ENCODE results near the gene TMEM163.

TMEM163 gene

DNA sequence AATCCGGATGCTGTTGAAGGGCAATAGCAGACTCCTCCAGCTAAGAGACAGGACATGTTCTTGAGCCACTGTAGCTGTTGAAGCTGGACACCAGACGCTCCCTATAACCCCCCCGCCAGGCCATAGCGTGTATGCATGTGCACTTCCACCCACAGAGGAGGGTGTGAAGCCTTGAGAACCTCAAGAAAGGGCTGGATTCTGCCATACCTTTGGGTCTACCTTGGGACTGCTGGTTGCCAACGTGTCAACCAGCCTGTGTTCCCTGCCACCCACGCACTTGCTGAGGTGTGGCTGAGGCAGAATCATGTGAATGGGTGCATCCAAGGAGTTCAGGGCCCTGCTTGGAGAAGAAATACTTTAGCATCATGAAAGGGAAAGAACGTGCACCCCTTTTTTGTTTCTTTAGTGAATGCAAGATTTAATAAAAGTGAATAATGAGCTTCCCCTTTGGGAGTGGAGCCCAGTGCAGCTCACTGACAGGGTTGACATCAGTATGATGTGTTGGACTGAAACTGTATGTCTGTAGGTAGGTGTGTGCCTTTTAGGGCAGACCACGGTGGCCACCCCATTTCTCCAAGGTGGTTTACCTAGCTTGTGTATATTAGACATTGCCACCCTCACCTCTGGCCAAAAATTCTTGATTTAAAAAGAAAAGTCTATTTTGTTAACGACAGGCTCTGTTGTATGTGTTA is 266.6 kb downstream of the TMEM163 start:
- no peak for DNase-seq

DNA sequence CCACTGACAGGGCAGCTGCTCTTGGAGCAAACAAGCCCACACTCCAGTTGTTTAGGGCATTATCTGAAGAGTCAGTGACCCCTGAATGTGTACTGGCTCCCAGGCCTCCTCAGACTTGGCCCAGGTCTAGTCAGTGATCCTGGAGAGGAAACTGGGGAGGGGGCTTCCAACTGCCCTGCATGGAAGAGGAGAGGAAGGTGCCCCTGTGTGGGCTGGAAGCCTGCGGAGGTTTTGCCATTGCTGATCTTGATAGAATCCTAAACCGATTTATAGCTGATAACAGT is 267.5 kb downstream of the TMEM163 start:
- no peak for DNase-seq

DNA sequence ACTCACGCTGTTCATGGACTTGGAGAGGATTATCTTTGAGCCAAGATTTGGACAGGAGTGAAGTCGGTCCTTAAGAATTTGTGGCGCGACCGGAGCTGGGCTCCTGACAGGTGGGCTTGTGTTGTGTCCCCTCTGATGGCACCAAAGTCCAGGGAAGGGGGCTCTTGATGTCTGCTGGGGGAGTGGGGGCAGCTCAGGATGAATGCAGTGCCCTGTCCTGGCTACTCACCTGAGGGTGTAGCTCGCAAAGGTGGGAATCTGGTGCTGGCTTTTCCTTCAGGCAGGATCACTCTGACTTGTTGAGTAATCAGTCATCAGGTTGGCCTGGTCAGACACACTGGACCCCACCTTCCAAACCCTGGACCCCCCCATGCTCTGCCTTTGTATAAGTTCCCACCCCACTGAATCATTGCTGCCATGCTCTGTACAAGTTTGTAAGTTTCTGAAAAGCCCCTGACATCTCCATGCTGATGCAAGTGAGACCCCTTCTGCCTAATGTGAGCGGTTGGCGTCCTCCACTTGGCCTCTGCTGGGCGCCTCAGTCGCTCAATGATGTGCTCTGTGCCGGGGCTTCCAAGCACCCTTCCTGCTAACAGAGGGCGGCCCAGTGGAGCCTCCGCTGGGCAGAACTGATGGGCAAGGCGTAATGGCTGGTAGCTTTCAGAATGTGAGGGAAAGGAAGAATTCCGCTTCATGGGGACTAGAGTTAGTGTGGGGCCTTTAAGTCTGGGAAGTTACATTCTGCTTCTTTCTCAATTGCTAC is 268.9 kb downstream of the TMEM163 start:
- DNase-seq = no peak

DNA sequence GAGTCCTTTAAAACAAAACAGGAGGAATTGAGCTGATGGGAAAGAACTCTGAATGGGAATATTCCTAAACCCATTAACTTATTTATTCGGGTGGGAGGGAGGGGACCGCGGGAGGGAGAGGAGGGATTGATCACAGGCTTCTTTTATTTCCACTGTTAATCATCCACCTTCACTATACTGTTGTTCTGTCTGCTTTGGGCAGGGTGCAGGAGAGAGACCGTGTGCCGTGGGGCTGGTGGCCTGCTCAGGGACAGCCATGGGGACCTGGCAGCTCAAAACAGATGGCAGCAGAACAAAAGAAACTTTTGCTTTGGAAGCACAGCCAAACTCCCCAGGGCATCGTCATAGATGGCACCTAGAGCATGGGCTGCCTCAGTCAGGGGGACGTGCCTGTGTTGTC is 269.6 kb downstream of the TMEM163 start:
- DNase-seq = no peak

DNA sequence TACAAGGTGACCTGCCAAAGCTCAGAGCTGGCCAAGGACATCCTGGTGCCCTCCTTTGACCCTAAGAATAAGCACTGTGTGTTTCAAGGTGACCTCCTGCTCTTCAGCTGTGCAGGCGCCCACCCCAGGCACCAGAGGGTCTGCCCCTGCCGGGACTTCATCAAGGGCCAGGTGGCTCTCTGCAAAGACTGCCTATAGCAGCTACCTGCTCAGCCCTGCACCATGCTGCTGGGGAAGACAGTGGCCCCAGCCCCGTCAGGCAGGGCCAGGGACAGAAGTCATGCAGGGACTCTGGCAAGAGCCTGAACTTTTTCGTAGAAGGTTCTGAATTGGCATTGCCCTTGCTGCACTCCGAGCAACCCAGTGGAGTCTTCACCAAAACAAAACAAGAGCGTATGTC is 270.1 kb downstream of the TMEM163 start:
- no peak for DNase-seq

DNA sequence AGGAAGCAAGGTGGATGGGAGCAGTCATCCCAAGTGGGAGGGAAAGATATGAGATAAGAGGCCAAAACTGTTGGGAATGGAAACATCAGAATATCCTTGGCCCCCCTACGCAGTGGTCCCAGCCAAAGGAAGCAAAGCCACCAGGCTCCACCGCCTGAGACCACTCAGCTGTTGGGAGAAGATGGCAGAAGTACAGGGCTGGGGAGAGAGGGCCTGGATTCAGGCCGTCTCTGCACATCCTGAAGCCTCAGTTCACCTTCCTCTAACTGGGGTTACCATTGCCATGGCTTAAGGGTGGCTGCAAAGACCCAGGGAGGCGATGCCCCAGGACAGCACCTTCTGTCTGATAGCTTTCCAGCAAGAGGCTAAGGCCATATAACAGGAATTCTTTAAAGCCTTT is 271.1 kb downstream of the TMEM163 start:
- no peak for DNase-seq

DNA sequence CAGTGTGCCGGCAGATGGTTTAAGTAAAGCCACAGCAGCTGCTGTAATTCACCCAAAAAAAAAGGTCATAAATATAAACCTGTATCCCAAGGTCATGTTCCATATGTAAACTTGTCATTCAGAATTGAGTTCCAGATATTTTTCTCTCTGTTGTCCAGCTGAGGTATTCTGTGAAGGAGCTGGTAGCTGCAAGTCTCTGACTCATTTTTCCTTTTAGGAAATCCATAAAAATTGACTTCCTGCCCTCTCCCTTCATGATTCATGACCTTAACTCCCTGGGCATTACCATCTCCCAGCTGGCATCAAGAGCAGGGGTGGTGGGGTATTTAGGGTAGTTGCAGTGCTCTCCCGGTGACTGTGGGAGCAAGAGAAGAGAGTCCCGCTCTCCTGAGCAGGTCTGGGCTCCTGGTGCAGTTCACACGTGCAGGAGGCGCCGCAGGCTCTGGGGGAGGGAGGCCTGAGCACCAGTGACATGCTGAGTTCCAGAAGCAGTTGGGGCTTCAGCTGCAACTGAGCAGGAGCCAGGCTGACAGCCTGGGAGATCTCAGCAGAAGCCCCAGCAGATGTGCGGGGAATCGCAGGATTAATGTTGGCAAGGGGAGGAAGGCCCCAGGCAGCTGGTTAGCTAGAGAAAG is 272.3 kb downstream of the TMEM163 start:
- peak; percentile 79 for DNase-seq

DNA sequence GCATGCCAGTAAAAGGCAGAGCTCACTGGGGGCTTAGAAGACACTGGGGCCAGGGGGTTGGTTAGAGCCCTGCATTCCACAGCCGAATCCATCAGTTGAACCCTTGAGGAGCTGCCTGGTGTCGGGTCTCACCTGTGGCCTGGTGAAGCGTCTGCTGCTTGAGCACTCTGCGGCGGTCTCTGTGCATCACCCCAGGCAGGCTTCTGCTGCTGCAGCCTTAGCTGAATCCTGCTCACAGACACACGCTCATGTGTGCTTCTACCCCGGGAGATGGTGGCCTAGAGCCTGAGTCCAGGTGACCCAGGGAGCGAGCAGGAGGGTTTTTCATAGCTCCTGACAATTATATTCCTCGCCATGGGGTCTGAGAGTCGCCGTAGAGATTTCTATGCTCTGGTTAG is 272.8 kb downstream of the TMEM163 start:
- DNase-seq = no peak

DNA sequence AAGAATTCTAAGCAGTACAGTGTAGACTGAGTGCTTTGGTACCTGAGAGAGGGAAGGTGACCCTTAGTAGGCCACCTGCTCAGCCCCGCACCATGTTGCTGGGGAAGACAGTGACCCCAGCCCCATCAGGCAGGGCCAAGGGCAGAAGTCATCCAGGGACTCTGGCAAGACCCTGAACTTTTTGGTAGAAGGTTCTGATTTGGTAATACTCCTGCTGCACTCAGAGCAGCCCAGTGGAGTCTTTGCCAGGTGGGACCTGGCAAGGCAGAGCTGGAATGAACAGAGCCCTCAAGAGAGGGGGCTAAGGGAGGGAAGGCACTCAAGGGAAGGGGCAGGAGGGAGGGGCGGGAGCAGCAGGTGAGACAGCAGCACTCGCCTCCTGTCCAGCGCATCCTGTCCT is 273.7 kb downstream of the TMEM163 start:
- DNase-seq = no peak

DNA sequence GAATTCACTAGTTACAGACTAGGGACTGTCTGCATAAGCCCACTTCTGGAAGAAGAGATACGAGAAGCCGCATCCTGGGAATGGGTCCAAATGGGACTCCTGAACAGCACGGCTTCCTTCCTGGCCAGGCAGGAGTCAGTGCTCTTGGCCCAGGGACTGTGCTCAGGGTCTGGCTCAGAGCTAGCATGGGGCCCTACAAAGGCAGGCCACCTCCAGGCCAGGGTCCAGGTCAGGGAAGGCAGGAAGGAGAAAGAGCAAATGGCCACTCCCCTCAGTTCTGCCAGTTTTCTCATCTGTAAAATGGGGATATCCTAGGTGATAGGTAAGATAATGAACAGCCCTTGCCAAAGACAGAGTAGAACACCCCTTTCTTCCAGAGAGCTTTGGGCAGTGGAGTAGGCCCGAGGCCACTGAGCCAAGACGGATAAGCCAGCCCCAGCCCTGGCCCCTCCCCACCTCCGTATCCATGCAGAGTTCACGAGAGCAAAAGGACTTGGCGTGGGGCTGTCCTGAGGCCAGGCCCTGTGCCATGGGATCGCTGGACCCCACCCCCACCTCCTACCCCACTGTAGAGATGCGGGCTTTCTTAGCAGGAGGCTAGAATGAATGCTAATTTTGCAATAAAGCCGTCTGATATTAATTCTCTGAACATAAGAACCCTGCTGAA is 274.9 kb downstream of the TMEM163 start:
- DNase-seq = no peak

DNA sequence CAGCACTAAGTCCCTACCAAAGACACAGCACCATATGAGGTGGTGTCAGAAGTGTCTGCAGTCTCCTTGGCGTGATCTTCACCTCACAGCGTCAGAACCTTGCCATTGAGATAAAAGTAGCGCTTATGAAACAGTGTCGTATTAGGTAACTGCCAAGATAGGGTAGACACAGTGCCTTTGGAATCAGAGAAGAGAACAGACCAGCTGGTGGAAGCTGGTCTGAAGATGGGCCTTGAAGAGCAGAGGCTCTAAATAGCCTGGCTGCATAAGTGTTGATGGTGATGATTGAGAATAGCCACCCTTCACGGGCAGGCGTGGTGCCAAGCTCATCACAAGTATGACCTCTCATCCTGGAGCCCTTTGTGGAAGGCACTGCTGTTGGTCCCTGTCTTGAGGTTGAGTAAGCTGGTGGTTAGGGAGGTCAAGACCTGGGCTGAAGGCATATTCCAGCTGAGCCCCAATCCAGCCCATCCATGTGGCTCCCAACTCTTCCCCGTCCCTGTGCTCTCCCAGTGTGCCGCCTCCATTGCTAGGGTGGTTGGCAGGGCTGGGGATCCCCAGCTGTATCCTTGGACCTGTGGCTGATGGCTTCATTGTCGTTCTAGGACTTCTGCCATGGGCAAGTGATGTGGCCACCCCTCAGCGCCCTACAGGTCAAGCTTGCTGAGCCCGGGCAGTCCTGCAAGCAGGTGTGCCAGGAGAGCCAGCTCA is 277.5 kb downstream of the TMEM163 start:
- DNase-seq = no peak

DNA sequence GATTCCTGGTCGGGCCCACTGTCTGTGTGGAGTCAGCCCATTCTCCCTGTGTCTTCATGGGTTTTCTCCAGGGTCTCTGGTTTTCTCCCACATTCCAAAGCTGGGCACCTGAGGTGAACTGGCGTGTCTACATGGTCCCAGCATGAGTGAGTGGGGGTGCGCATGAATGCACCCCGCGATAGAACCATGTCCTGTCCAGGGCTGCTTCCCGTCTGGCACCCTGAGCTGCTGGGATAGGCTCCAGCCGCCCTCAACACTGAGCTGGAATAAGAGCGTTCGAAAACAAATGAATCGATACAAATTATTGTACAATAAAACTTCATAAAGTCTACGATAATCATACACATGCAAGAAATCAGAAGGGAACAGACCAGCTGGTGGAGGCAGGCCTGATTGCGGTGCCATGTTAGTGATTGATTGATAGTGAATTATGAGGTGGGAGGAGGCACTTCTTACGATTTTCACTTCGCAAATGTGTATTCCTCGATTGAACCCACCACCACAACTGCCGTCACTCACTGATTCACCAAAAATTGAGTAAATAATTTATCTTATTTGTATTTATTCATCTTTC is 278.4 kb downstream of the TMEM163 start:
- DNase-seq = no peak

DNA sequence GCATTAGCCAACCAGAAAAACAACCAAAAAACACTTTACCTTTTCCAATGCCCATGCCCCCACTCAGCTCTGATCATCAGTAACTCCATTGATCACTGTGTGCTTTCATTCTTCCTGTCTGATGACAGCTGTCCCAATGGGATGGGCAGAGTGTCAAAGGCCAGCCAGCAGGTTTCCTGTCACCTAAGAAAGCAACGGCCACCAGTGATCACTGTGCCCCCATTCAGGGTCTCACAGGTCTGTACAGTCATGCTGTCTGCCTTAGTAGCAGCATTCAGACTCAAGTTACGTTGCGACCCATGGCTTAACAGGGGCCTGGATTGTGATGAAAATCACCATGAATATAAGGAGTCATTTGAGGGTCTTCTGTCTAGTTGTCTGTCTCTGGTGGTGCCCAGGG is 280.4 kb downstream of the TMEM163 start:
- DNase-seq = no peak

DNA sequence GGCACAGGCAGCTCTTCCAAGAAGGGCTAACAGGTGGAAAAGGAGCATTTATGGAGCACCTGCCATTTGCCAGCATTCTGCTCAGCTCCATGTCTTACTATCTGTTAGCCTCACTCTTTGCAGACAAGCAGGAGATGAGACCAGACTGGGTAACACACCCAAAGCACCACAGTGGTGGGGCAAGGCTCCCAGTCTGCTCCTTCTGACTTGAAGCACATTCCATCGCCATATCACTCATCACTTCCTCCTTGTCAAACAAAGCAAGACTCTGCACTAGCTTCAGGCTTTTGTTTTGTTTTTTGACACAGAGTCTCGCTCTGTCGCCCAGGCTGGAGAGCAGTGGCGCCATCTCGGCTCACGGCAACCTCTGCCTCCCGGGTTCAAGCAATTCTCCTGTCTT is 282.1 kb downstream of the TMEM163 start:
- no peak for DNase-seq

DNA sequence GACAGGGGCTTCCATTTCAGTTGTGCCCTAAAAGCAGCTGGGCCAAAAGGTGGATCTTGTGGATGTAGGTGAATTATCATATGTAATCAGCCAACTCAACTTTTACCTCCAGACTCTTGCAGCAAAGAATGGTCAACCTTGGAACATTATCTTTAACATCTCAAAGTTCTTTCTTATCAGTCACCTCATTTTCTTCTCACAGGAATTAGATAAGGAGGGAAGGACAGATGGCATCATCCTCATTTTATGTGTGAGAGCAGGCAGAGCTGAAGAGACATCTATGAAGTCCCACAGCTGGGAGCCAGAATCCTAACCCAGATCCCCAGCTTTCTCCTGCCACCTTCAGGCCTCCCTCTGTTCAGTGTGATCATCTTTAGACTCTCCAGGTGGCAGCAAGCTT is 282.9 kb downstream of the TMEM163 start:
- no peak for DNase-seq

DNA sequence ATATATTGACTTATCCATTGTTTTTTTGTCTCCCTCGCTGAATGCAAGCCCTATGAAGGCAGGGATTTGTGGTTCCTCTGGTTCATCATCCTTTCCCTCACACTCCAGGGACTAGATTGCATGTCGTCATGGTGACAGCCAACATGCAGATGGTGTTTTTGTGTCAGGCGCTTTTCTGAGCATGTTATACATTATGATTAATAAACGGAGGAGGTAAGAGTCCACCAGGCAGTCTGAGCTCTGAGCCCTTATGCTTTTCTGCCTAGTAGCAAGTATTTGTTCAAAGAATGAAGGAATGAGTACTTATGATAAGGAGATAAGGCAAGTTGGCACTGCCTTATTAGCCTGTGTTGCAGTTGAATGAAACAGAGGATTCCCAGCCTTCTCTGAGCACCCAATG is 283.3 kb downstream of the TMEM163 start:
- DNase-seq = no peak

DNA sequence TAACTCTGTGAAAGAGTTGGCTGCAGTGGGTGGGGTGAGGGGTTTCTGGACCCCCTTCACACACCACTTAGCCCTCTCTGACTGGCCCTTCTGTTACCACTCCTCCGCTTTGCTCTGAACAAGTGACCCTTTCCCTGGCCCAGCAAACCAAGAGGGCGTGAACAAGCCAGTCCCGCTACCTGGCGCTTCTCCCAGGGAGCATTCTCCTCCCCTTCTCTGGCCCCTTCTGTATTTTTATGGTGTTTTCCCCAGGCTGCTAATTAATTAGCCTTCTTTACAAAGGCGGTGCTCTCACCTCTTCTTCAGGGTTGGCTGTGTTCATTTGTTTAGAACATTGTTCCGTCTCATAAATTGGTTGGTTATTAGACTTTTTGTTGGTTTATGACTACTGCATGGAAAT is 284.8 kb downstream of the TMEM163 start:
- no peak for DNase-seq

DNA sequence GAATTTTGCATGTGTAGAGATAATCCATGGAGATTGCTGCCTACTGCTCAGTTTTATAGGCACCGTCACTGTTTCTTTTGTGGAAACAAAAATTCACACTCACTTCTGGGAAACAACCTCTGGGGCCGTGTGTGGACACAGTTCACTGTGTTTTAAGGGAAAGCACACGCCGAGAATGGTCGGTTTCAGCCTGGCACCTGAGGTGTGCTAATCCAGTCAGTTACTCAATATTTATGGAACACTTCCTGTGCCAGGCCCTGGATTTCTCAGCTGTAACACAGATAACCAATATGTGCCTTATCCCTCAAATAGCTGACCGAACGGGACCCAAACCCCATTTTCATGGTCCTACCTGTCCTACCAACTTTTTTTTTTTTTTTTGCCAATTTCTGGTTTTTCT is 285.3 kb downstream of the TMEM163 start:
- no peak for DNase-seq

DNA sequence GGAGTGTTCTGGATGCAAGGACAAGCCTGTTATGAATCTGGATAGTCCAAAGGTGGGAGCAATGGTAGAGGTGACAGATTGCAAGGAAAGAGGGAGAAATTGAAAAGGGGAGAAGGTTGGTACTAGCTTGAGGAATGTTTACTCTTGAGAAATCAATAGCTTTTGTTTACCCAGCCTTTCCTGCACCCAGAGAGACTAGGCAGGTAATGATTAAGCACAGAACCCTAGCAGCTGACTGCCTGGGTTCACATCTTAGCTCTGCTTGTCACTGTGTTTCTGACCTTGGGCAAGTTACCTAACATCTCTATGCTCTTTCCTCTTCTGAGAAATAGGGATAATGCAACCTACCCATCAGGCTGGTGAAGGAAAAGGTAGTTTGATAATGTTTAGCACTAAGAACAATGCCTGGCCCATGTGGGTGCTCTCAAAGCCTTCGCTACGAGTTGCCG is 286.3 kb downstream of the TMEM163 start:
- DNase-seq = no peak

DNA sequence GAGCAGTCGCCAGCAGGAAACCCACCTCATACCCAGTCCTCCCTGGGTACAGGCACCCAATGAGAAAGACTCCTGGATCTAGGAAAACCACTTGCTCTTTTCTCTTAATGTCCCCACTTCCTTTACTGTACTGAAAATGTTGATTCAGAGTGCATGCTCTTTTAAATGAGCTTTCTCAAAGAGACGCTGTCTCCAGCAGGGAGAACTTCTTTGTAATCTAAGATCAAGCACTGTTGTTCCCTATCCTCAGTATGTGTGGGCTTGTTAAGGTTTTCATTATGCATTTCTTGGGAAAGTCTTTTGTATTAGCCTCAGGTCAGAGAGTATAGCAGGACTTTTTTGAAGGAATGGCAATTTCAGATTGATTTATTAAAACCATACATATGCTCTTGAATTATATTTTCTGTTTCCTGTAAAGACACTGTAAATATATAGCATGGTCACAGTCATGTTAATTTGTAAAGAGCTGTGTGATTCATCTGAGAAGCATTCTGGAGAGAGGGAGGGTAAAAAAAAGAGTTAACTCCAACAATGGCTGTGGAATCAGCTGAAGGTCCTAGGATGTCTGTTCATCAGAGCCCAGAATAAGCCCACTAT is 286.9 kb downstream of the TMEM163 start:
- no peak for DNase-seq

DNA sequence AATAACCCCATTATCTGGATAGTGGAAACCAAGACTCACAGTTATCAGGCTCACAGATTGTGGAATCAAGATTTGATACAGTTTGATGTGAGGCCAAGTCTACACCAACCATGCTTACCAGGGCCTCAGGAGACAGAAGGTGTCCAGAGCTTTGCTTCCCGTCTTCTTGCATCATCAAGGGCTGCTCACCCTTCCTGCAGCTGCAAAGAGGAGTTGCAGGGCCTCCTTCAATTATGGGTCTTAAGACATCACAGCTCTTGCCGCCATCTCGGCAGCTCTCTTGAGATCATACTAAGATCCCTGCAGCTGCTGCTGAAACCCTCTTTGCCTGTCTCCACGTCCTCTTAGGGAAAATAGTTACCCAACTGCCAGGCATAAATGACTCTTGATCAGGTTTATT is 288.9 kb downstream of the TMEM163 start:
- no peak for DNase-seq

DNA sequence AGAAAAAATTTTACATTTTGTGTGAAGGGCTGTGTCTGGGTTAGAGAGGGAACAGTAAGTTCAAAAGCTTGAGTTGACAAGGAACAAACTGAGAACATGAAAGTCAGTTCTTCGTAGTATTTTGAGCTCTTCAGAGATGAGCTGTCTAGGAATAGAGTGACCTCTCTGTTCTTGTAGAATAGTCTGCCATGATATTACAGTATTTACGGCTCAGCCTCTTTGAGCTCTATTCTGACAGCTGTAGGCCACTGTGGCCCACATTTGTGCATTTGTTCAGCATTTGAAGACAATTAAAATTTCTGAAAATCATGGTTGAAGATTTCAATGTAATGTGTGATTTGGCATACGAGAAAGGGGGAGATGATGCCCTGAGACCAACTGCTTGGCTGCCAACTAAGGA is 292.1 kb downstream of the TMEM163 start:
- DNase-seq = no peak

Data from femur (tissue), 1 donor.